GM12872 (cell line): ENCODE data around the gene AGGF1.

Source experiments
- CTCF ChIP-seq: IDR thresholded peaks from 3 replicates; pipeline ENCODE4 v1.5.1; 2011; ENCODE audit warnings: low read depth, mild to moderate bottlenecking, low read length, moderate library complexity; ENCODE audit not compliant: insufficient read depth

AGGF1 gene

GRCh38 chr5:76999451-76999850 is 30.8 kb upstream of the AGGF1 start:
- no peak for TF ChIP-seq CTCF

GRCh38 chr5:77003246-77003645 is 27.0 kb upstream of the AGGF1 start:
- no peak for TF ChIP-seq CTCF

GRCh38 chr5:77006124-77006523 is 24.1 kb upstream of the AGGF1 start:
- no peak for TF ChIP-seq CTCF

GRCh38 chr5:77008413-77008812 is 21.8 kb upstream of the AGGF1 start:
- no peak for TF ChIP-seq CTCF

GRCh38 chr5:77010243-77010642 is 20.0 kb upstream of the AGGF1 start:
- TF ChIP-seq CTCF = no peak

- no peak for TF ChIP-seq CTCF
Observed at GRCh38 chr5:77011498-77011897, 18.7 kb upstream of the AGGF1 start.

- TF ChIP-seq CTCF = no peak
Observed at GRCh38 chr5:77012601-77013000, 17.6 kb upstream of the AGGF1 start.
